T follicular helper cell (primary cell): ENCODE results near the gene CFAP221.
A peak's percentile ranks its signal among the peaks of the same experiment; 100 is the strongest.

Experiments
- DNase-seq: peaks from one replicate; pipeline ENCODE4 v3.0.0-alpha.2; 2020; ENCODE audit warnings: low read depth

Gene CFAP221

DNA sequence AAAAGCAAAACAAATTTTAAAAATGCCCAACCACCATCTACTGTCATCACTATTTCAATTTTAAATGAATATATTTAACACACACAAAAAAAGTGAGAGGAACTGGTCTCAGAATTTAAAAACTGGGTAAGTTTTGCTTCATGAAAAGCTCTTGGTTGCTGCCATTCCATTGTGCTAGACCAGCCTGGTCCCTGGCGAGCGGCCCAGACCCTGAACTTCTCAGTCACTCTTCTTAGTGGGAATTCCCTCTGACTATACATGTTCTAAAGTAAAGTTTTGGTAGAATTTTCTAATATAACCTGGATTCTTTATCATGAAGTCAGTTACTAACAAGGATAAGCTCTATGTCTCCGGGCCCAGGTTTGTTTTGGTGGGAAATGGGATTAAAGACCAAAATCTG lies 99.9 kb downstream of the CFAP221 start:
- DNase-seq: no peak

DNA sequence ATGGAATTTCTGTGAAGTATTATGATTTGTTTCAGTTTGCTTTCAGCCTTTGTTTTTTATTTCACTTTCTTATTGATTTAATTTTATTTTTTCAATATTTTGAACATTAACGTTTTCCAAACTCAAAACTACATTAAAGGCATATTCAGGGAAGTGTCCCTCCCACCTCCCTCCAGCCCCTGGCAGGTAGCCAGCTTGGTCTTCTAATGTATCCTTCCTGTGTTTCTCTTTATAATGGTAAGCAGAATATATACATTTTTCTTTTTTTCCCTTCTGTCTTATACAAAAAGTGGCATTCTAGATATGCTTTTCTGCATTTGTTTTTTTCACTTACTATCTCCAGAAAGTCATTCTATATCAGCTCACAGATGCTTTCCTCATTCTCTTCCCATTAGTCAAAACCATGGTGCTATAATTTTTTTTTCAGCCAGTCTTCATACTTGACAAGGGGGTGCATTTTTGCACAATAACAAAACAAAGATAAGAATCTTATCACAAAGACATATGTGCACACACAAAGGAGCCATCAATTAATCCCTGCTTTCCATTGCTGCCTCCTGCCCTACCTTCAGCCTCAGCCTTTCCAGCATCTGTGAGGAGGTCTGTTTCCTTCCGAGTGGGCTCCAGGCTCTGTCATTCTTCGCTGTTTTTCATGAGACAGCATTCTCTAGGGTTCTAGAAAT lies 101.1 kb downstream of the CFAP221 start:
- DNase-seq: no peak

DNA sequence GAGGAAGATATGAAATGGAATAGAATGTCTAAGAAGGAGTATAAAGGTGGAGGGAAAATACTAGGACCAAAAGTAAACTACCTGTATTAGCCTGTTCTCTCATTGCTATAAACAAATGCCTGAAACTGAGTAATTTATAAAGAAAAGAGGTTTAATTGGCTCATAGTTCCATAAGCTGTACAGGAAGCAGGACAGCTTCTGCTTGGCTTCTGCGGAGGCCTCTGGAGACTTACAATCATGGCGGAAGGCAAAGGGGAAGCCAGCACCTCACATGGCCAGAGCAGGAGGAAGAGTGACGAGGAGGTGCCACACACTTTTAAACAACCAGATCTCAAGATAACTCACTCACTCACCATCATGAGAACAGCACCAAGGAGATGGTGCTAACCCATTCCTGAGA lies 101.9 kb downstream of the CFAP221 start:
- DNase-seq: no peak

DNA sequence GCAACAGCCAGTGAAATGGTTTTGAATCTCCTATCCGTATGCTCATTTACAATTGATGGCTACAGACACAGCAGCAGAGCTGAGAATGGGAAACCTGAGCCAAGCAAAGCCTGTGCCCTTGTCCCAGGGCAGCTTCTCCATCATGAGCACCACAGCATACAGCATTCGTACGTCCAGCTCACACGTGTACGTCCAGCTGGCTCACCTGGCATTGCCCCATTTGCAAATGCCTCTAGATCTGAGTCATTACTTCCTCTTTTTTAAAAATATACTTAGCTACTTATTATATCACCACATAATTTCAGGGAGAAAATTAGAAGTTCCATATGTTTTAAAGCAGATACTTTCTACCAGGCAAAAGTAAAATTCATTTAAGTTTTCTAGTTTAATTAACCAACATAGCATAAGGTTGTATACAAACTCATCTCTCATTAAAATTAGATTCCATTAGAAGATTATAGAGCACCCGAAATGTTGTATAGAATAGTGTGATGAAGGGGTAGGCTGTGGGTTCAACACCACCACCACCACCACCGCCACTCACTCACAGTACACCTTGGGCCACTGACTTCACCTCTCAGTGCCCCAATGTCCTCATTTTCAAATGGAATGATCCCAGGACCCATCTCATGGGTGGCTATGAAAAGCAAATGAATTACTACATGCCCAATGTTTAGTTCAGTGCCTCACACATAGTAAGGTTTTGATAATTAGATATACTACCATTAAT lies 103.4 kb downstream of the CFAP221 start:
- DNase-seq: no peak

DNA sequence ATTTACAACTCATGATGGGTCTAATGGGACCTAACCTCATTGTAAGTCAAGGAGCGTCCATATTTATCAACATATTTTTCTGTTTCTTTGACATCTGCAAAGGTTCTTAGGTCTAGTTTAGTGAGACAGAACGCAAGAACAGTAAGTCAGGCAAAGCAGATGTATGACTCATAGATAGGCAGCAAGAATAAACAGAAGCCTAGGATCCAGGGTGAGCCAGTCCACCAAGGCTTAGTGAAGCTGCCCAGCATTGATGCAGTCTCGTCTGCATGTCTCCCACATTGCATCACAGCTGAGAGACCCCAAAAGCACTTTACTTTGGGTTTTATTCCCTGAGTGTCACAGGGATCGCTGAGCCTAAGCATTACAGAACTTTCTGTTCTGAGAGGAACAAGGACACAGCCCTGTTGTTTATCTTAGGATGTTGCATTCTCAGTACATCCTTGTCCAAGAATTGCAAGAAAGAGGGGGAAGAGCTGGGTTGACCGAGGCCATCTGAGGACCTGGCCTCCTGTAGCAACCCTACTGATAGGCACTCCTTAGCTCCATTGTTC lies 105.2 kb downstream of the CFAP221 start:
- DNase-seq: no peak

DNA sequence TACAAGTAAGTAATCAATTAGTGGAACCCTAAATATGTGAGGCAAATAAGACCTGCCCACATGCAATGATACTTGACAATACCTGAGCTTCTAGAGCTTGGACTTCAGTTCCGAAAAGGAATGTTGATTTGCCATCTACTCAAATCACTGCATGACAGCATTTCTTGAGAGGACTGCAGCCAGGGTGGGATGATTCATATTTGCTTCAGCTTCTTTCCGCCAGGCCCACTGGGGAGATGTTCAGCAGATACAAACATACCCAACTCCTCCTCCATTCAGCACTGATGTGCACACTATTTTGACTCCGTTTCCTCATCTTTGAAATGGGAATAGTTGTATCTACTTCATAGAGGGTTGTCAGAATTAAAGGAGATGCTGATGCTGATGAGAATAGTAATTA lies 106.0 kb downstream of the CFAP221 start:
- no peak for DNase-seq

DNA sequence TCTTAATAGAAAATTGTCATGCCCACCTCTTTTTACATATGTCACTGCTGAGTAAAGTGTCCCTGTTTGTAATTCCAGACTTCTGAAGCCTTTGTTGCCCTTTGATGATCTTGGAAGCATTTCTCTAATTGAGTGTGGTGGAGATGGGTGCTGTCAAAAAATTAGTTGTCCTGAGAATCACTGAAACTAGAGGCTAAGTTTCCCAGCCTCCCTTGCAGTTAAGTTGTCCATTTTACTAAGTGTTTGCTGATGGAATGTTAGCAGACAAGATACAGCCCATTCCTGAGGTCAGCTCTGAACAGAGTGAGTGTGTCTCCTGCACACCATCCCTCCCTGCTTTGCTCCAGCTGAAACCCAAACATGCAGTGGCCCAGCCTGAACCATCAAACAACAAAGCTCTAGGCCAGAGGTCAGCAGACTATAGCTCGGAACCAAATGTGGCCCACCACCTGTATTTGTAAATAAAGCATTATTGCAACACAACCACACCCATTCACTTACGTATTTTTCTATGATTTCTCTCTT lies 106.7 kb downstream of the CFAP221 start:
- no peak for DNase-seq

DNA sequence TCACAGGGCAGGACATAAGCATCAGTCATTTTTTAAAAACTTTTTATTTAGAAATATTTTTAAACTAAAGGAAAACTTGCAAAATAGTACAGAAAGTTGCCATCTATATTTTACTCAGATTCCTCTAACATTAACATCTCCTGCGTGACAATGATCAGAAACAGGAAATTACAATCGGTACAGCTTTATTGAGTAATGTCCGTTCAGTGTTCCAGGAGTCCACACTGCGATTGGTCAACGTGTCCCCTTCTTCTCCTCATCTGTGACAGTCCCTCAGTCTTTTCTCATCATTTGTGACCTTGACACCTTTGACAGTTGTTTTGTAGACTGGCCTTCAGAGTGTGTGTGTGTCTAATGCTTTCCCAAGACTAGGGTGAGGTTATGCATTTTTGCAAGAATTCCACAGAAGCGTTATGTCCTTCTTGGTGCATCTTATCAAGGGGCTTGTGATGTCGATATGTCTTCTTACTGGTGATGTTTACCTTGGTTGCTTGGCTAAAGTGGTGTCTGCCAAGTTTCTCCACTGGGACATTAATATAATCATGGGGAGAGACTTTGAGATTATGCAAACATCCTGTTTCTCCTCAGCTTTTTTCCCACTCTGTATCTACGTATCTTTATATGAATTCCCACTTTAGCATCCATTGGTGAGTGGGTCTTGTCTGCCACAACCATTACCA lies 113.4 kb downstream of the CFAP221 start:
- DNase-seq: no peak

DNA sequence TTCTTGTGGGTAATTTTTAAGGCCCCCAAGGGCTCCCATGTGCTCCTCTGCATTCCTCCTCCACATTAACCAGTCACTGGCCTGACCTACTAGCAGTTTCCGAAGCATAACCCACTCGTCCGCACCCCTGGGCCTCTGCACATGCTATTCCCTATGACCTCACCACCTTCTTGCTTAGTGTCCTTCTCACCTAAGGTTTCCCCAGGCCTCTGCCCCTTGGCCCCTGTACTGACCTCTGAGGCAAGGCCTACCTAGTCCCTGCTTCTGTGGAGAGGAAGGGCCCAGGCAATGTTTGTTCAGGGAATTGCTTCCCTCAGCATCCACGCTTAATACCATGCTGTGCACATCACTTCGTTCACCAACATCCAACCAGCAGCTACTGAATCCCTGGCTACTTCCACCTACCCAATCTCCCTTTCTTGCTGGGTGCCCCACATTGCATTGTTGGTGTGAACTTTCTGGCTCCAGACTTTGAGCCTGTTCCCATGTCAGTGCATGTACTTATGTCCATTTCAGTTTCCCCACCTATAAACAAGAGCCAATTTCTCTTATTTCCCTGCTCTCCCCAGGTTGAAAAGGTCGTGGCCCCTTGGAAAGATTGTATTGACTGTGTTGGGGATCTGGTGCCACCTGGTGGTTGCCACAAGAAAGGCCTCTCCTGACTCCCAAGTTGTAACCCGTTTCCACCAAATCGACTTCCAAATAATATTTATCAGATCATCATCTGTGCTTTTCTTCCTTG lies 115.5 kb downstream of the CFAP221 start:
- no peak for DNase-seq

DNA sequence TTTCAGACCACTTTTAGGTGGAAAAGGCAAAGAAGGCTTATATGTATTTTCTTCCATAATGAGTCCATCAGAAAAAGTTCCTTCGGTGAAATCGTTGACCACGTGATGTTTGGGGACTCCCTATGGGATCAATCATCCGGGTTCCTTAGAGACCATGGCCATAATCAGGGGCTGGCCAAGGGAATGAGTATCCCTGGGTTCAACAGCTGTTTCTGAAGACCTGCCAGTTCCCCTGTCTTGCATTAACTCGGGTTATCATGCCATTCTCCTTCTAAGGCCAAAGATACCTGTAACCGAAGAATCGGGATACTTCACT lies 116.1 kb downstream of the CFAP221 start:
- DNase-seq: no peak

DNA sequence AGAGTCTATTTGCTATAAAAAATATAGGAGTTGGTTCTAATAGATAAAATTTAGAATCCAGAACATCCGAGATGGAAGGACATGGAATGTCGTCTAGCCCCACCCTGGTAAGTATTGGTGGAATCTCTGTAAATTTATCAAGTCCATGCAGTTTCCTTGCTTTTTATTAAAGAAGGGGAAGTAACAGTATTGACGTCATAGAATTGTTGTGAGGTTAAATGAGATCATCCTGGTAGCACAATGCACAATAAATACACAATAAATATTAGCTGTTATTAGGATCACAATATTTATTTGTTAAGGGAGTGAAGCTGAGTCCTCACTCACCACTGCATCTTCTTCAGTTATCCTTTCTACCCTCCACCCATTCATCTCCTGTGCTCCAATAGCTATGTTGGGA lies 118.0 kb downstream of the CFAP221 start:
- no peak for DNase-seq

DNA sequence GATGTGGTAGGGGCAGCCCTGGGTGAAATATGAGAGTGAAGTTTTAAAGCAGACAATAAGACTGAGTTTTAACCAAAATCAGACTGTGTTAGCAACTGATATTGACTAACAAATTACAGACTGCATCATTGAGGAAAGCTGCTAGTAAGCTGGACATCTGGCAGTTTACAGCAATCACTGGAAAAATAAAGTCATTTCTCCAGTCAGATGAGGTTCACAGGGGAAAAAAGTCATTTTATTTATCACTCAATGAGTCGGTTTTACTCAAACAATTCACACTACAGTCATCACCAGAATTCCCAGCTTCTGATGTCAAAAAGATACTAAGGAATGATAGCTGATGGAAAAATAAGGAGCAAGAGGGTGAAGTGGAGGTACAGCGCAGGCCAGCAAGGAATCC lies 124.3 kb downstream of the CFAP221 start:
- DNase-seq: no peak

DNA sequence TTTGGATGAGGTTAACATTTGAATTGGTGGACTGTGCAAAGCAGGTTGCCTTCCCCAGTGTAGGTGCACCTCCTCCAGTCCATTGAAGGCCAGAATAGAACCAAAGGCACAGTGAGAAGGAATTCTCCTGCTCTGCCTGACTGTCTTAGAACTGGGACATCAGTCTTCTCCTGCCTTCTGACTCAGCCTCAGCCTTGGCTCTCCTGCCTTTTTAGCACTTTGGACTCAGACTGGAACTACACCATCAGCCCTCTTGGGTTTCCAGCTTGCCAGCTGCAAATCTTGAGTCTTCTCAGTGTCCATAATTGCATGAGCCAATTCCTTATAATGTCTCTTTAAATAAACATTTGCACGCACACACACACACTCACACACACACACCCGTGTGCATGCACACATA lies 126.8 kb downstream of the CFAP221 start:
- no peak for DNase-seq

DNA sequence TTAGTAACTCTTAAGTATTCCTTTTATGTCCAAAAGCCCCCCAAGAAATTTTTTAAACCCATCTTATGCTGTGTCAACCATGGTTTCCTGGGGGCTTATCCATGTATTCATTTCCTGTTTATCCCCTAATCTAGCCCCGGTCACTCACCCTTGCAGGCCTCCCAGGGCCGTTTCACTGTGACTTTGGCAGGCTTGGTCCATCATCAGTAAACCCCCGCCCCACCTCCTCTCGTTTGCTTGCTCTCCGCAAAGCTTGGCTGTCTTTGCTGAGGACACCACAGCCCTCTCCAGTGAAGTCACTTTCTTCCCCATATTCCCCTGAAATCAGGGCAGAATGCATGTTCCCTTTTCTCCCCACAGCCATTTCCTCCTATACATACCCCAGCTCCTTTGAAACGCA lies 127.5 kb downstream of the CFAP221 start:
- DNase-seq: no peak

DNA sequence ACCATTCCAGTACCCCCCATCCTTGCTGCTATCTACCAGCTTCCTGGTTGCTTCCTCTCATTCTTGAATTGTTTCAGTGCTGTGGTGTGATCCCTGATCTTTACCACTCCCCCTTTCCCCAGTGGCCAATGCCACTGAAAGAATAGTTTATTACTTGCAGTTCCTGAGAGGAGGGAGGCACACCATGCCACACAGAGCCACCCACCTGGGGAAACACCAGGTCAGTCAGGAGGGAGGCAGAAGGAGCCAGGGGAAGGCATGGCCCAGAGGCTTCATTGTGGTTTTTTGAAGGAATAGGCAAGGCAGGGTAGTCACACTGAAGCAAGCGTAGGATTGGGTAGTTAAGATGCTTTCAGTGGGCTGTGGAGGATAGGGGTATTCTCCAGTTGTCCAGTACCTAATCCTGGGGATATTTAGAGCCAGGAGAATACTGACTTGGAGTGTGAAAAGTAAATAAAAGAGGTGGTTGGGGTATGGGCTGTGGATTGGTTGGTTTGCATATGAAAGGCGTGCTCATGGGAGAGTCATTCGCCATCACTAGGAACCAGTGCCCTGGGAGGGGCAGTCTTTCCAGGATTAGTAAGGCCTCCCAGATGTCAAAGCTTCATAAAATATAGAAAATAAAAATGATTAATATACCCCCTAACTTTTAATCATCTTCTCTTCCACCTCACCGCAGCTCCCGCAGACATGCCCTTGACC lies 128.1 kb downstream of the CFAP221 start:
- DNase-seq: no peak

DNA sequence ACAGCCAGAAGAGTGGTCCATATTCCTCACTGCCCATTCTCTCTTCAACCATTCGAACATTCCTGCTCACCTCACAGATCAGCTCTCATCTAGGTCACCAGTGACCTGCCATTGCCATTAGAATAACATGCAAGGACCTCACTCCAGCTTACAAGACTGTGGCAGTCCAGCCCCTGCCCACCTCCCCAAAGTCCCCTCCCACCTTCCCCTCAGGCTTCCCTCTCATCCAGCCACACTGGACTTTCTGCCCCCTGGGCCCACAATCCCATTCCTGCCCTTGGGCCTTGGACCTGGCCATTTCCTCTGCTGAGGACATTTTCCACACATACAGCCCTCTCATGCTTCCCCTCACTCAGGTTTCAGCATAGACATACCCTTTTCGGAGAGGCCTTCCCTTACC lies 129.5 kb downstream of the CFAP221 start:
- no peak for DNase-seq

DNA sequence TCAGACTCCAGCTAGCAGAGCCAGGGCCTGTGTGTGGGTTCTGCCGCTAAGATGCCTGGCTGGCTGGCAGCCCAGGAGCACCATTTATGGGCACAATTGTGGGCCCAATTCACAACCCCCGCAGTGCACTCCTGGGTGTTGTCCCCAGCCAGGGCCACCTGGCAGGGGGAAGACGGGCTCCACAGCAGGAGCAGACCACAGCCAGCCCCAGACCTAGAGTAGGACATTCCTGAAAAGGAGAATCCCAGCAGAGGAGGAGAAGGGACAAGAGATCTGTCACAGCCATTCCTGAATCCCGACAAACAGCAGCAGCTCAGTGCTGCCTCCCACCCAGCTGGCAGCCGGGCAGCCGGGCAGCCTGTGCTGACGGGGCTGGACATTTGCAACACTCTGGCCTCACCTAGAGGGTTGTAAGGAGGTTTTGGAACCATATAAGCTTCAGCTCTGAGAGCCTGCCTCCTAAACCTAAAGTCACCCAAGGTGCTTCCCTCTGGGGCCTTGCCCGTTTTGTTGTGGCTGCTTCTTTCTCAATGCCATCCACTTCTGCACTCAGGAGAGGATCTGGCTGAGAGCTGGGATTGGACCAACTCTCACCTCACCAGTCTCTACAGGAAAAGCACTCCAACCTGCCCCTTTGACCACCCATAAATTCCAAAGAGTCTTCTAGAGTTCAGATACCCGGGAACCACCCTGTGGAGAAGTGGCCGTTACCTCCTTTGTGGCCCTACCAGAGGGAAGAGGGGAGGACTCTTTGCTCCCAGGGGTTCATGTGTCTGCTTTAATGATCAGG lies 130.7 kb downstream of the CFAP221 start:
- no peak for DNase-seq

DNA sequence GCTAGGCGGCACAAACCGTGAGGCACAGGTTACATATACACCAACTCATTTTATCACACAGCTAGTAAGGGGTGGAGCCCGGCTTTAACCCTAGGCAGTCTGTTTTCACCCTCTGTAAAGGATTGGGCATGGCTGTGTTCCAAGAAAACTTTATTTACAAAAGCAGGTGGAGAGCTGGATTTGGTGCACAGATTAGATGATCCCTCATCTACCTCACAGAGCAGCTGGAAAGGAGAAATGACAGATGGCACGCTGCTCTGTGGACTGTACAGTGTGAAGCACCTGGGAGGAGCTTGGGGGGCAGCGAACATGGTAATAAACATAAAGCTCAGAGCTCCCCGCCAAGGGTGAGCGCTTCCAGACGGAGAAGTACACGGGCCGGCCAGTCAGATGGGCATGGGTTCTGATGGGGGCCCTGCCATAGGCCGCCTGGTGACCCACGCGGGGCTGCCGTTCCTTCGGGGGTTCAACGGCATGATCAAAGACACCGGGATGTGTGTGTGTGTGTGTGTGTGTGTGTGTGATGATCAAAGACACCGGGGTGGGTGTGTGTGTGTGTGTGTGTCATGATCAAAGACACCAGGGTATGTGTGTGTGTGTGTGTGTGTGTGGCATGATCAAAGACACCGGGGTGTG lies 133.9 kb downstream of the CFAP221 start:
- peak; percentile 27 for DNase-seq

DNA sequence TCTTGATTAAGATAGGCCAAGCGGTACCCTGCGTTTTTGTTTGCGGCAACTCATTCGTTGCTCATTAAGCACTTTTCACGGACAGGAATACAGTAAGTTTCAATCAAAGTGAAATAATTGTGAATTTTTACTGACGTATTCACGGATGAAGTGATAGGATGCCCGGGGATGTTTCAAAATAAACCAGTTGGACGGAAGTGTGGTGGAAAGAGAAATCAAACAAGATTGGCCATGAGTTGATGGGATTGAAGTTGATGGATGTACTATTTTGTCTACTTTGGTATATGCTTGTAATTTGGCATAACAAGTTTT lies 135.2 kb downstream of the CFAP221 start:
- no peak for DNase-seq

DNA sequence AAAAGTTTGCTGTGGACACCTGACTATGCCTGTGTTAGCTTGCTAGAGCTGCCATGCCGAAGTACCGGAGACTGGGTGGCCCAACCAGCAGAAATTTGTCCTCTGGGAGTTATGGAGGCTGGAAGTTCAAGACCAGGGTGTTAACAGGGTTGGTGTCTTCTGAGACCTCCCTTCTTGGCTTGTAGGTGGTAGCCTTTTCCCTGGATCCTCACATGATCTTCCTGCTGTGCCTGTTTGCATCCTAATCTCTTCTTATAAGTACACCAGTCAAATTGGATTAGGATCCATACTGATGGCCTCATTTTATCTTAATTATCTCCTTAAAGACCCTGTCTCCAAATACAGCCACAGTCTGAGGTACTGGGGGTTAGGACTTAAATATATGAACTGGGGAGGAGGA lies 135.6 kb downstream of the CFAP221 start:
- DNase-seq: no peak
